GM12878 (cell line): ENCODE measurements around the gene PAN3. TPM values are rescaled to one million over a fixed set of nuclear protein-coding genes. Genes with fewer than 3 reads are reported as not detected.

Experiments
- CUX1 ChIP-seq: IDR thresholded peaks from 2 replicates; pipeline ENCODE4 v1.6.1; 2012; ENCODE audit warnings: improper control_type of control experiment, low read depth, low read length; ENCODE audit not compliant: insufficient replicate concordance
- FOXM1 ChIP-seq: IDR thresholded peaks from 2 replicates; pipeline ENCODE4 v1.6.1; 2012; ENCODE audit warnings: low read depth, mild to moderate bottlenecking, inconsistent platforms, low read length, moderate library complexity
- KDM1A ChIP-seq: fragments of 200-600 bp; sonication (generic); IDR thresholded peaks from 2 replicates; pipeline ENCODE4 v1.6.1; 2016; ENCODE audit warnings: borderline replicate concordance
- MLLT1 ChIP-seq: fragments of 450-650 bp; IDR thresholded peaks from 2 replicates; pipeline ENCODE4 v1.6.1; 2016; ENCODE audit warnings: mild to moderate bottlenecking
- RAD21 ChIP-seq: IDR thresholded peaks from 2 replicates; pipeline ENCODE4 v1.6.1; 2011; ENCODE audit warnings: mild to moderate bottlenecking, low read depth, low read length, moderate library complexity; ENCODE audit not compliant: insufficient read depth
- YY1 ChIP-seq: IDR thresholded peaks from 2 replicates; pipeline ENCODE4 v1.6.1; 2011; ENCODE audit warnings: low read depth, mild to moderate bottlenecking, low read length
- ZNF24 ChIP-seq: fragments of 450-650 bp; IDR thresholded peaks from 2 replicates; pipeline ENCODE4 v1.6.1; 2017; ENCODE audit warnings: antibody characterized with exemption, mild to moderate bottlenecking
- polyA plus RNA-seq, 11 experiments: library from polyadenylated mRNA; depleted of rRNA in 4 of 11; unstranded in 6 of 11; stranded (reverse) in 5 of 11; fragments of >200 nt; fragmentation: Nextera tagmentation in 4 of 11; fragmentation: Illumina TruSeq in 1 of 11; extraction: Ambion mirVana in 4 of 11; extraction: Trizol in 1 of 11; gene quantifications; 1 replicate in 1 of 11; 2 replicates in 10 of 11; pipeline versions ENCODE4 v1.2.1 to v1.2.3, GENCODE V29; 2011 to 2016; ENCODE audit warnings: inconsistent platforms in 2 of 11, missing spikeins in 2 of 11, low read depth in 1 of 11
- total RNA-seq, 4 experiments: library from RNA; depleted of rRNA in 3 of 4; stranded (reverse); fragments of >200 nt in 3 of 4; fragmentation: Illumina TruSeq in 1 of 4; extraction: Trizol in 1 of 4; gene quantifications; 2 replicates each; pipeline versions ENCODE4 v1.2.1 to v1.2.3, GENCODE V29; 2013 to 2021

PAN3 gene
- total and polyA plus RNA-seq, 10 of the 15 experiments (the other 5 are each of a cell fraction or from before 2014, with no cell fraction given): 13.0 to 33.3 (median 19.9) TPM

- TF ChIP-seq CUX1: no peak
- TF ChIP-seq MLLT1: no peak
- TF ChIP-seq ZNF24: no peak
- peak; percentile 97 for TF ChIP-seq RAD21
- peak; percentile 68; the same call in 1 of the 2 replicates for TF ChIP-seq FOXM1
- TF ChIP-seq KDM1A: no peak
- peak; percentile 68; the same call in 1 of the 2 replicates for TF ChIP-seq YY1
Observed at GRCh38 chr13:28324181-28324789, 185.9 kb downstream of the PAN3 start (continued).
